ENCODE data around the gene IBA57. TPM values are rescaled to one million over a fixed set of nuclear protein-coding genes. Genes with fewer than 3 reads are reported as not detected.
"Not testable (repeated sequence)": the region's sequence is repeated elsewhere in the genome, so short reads cannot be mapped to it uniquely, and the experiment has no call there.

Gene IBA57
- total RNA-seq, 1 experiment from 2014 or later: 3.6 TPM

DNA sequence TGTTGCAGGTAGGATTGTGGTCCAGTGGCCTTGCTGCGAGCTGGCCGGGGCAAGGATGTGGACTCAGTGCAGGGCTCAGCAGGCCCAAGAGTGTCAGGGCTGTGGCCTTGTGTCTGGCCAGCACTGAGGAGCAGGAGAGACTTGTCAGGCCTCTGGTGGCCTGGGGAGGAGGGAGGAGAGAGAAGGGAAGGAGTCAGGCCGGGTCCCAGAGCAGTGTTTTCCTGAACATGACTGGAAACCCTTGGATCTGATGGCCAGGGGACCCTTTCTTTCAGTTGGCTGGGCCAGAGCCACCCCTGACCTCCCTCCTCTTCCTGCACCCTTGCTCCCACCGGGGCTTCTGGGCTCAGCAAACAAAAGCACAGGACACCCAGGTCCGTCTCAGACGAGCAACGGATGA, 5.1 kb downstream of the IBA57 start:
- Histone ChIP-seq H3K9me3 (ENCODE audit: low read length) (no peaks in the 10 kb centered on the region), H3K27ac (ENCODE audit: low read length) (no peak overlapping the region), H3K36me3 (ENCODE audit: insufficient read depth, low read length) (no peaks in the 10 kb centered on the region), H3K9ac (ENCODE audit: low read length) (no peak overlapping the region), H3K9me2 (replicated peaks; ENCODE audit: insufficient read depth, low read length) (no peaks in the 10 kb centered on the region), H4K20me1 (ENCODE audit: insufficient read depth, low read depth, low read length) (peaks cover 5% of the 10 kb centered on the region; the same call in 1 of the 2 replicates), H3K4me2 (ENCODE audit: low read depth, low read length, poor library complexity, severe bottlenecking) (no peak overlapping the region), H3K79me2 (ENCODE audit: low read length) (no peaks in the 10 kb centered on the region), H2AFZ (ENCODE audit: low read length) (no peak overlapping the region), H3K4me1 (ENCODE audit: low read length) (peaks cover 8% of the 10 kb centered on the region), H3K27me3 (ENCODE audit: low read length) (no peaks in the 10 kb centered on the region), H3K4me3 (ENCODE audit: low read length) (no peak overlapping the region)
- no peak for DNase-seq

DNA sequence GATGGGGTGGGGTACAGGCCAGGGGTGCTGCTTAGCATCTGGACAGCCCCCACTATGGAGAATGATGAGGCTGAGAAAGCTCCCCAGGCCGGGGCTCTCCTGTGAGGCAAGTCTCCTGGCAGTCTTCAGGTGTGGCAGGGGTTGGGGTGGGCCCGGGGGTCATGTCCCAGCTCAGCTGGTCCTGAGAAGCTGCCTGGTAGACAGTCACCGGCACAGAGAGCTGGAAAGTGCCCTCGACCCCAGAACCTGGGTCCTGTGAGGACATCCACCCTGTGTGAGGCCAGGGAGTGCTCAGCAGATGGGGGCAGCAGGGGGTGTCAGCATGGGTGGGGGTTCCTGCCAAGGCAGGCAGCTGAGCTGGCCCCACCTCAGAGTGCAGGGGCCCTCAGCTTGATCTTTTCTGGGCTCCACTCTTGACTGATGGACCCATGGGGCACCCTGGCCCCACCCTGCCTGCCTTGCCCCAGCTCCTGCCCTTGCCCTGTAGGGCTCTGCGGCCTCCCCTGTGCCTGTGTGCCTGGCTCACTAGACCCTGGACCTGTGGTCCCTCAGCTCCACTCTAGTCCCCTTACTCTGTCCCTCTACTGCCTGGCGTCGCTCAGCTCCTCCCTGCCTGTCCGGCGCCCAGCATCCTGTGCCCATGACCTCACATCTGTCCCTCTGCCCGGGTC, 5.8 kb downstream of the IBA57 start:
- H3K36me3 ChIP-seq (ENCODE audit: insufficient read depth, low read length): no peaks in the 10 kb centered on the region
- peaks cover 5% of the 10 kb centered on the region; the same call in 1 of the 2 replicates for H4K20me1 ChIP-seq (ENCODE audit: insufficient read depth, low read depth, low read length)
- no peaks in the 10 kb centered on the region for H3K79me2 ChIP-seq (ENCODE audit: low read length)
- no peak for DNase-seq
- H3K27ac ChIP-seq (ENCODE audit: low read length): no peak overlapping the region
- no peaks in the 10 kb centered on the region for H3K27me3 ChIP-seq (ENCODE audit: low read length)
- H3K4me1 ChIP-seq (ENCODE audit: low read length): peaks cover 6% of the 10 kb centered on the region
- no peaks in the 10 kb centered on the region for H3K9me2 ChIP-seq (replicated peaks; ENCODE audit: insufficient read depth, low read length)
- no peak overlapping the region for H3K9ac ChIP-seq (ENCODE audit: low read length)
- no peaks in the 10 kb centered on the region for H3K9me3 ChIP-seq (ENCODE audit: low read length)
- no peak overlapping the region for H3K4me2 ChIP-seq (ENCODE audit: low read depth, low read length, poor library complexity, severe bottlenecking)
- H2AFZ ChIP-seq (ENCODE audit: low read length): no peak overlapping the region
- H3K4me3 ChIP-seq (ENCODE audit: low read length): no peak overlapping the region

DNA sequence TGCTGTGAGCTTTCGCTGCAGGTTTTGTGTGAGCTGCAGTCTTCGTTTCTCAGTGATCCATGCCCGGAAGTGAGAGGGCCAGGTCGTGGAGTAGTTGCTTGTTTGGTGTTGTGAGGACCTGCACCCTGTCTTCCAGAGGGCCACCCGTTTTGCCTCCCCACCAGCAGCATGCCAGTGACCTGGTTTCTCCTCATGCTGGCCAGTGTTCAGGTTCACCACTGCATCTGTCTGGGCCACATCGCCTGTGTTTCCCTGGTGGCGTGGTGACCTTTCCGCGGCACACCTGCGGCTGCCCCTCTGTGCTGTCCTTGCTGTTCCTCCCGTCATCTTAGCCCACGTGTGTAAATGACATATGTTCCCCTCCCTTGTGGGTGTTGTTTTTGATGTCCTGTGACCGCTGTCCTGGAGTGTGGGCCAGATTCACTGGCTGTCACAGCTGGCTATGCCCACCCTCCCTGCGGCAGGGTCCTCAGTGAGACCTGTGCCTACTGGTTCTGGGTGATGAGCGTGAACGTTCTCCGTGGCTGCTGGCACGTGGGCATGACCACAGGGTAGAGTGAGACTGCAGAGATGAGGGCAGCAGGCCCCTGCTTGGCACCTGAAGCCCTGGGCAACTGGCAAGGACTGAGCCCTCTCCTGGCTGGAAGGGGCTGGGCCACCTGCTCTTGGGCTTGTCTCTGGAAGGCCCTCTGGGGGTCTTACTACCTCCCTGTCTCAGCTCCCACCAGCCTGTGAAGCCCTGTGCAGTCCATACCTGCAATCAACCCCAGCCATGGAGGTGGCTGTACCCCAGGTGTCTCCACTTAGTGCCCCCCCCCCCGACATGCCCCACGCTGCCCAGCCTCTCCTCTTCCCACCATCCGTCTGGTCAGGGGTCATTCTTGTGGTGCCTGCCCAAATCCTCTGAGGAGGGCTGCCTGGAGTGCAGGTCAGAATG, 7.3 kb downstream of the IBA57 start:
- no peaks in the 10 kb centered on the region for H3K4me1 ChIP-seq (ENCODE audit: low read length)
- no peaks in the 10 kb centered on the region for H3K9me2 ChIP-seq (replicated peaks; ENCODE audit: insufficient read depth, low read length)
- H3K27ac ChIP-seq (ENCODE audit: low read length): no peak overlapping the region
- no peak overlapping the region for H2AFZ ChIP-seq (ENCODE audit: low read length)
- peaks cover 5% of the 10 kb centered on the region; the same call in 1 of the 2 replicates for H4K20me1 ChIP-seq (ENCODE audit: insufficient read depth, low read depth, low read length)
- H3K27me3 ChIP-seq (ENCODE audit: low read length): no peaks in the 10 kb centered on the region
- no peaks in the 10 kb centered on the region for H3K36me3 ChIP-seq (ENCODE audit: insufficient read depth, low read length)
- no peak overlapping the region for H3K4me3 ChIP-seq (ENCODE audit: low read length)
- DNase-seq: no peak
- H3K79me2 ChIP-seq (ENCODE audit: low read length): no peaks in the 10 kb centered on the region
- no peaks in the 10 kb centered on the region for H3K9me3 ChIP-seq (ENCODE audit: low read length)
- H3K9ac ChIP-seq (ENCODE audit: low read length): no peak overlapping the region
- no peak overlapping the region for H3K4me2 ChIP-seq (ENCODE audit: low read depth, low read length, poor library complexity, severe bottlenecking)

DNA sequence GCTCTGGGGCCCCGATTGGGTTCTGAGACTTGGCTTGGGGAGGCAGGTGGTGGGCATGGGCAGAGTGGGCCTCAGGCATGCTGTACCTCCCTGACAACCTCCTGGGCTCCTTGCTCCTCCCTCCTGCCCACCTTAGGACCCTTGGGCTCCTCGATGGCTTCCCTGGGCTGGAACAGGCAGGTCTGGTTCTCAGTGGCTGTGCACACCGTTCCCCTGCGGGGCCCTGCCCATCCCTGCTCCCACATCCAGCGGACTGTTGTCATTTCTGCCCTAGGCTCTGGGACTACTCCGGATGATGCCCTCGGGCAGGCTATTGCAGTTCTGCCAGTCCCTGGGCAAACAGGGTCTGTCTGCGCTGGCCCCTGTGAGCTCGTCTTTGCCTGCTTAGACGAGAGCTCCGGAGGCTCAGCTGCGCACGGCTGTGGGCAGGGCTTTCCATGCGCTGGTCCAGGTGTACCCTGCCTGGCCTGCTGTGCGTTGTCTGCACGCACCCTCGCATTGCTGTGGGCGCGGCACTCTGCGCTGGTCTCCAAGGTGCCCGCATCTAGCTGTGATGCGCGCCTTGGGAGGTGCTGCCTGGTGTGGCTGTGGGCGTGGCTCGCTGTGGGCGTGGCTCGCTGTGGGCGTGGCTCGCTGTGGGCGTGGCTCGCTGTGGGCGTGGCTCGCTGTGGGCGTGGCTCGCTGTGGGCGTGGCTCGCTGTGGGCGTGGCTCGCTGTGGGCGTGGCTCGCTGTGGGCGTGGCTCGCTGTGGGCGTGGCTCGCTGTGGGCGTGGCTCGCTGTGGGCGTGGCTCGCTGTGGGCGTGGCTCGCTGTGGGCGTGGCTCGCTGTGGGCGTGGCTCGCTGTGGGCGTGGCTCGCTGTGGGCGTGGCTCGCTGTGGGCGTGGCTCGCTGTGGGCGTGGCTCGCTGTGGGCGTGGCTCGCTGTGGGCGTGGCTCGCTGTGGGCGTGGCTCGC, 8.2 kb downstream of the IBA57 start:
- not testable (repeated sequence) for H3K4me3 ChIP-seq (ENCODE audit: low read length); H3K9ac ChIP-seq (ENCODE audit: low read length); H3K4me1 ChIP-seq (ENCODE audit: low read length); H3K9me2 ChIP-seq (replicated peaks; ENCODE audit: insufficient read depth, low read length); H3K36me3 ChIP-seq (ENCODE audit: insufficient read depth, low read length); H3K79me2 ChIP-seq (ENCODE audit: low read length); H3K4me2 ChIP-seq (ENCODE audit: low read depth, low read length, poor library complexity, severe bottlenecking); H3K27me3 ChIP-seq (ENCODE audit: low read length); H3K27ac ChIP-seq (ENCODE audit: low read length); H4K20me1 ChIP-seq (ENCODE audit: insufficient read depth, low read depth, low read length); DNase-seq; H3K9me3 ChIP-seq (ENCODE audit: low read length); H2AFZ ChIP-seq (ENCODE audit: low read length)

DNA sequence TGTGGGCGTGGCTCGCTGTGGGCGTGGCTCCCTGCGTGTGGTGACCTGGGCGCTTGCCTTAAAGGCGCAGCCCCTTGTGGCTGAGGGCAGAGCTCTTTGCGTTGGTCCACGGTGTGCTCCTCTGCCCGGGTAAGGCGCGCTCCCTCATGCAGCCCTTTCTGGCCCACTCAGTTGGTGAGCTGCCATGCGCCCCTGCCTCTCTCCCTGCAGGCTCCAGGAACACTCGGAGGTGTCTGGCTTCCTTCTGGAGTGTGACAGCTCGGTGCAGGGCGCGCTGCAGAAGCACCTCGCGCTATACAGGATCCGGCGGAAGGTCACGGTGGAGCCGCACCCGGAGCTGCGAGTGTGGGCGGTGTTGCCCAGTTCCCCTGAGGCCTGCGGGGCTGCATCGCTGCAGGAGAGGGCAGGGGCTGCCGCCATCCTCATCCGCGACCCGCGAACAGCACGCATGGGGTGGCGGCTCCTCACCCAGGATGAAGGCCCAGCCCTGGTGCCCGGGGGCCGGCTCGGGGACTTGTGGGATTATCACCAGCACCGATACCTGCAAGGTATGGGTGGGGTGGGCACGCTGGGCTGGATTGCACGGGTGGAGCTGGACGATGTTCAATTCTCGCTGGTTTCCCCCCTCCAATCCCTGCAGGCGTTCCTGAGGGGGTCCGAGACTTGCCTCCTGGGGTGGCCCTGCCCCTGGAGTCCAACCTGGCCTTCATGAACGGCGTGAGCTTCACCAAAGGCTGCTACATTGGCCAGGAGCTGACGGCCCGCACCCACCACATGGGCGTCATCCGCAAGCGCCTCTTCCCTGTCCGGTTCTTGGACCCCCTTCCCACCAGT, 9.1 kb downstream of the IBA57 start:
- Histone ChIP-seq H3K9ac (ENCODE audit: low read length) (no peak overlapping the region), H3K4me3 (ENCODE audit: low read length) (no peak overlapping the region), H3K79me2 (ENCODE audit: low read length) (no peaks in the 10 kb centered on the region), H3K9me3 (ENCODE audit: low read length) (no peaks in the 10 kb centered on the region), H3K27me3 (ENCODE audit: low read length) (no peaks in the 10 kb centered on the region), H3K9me2 (replicated peaks; ENCODE audit: insufficient read depth, low read length) (no peaks in the 10 kb centered on the region), H3K27ac (ENCODE audit: low read length) (no peak overlapping the region), H3K36me3 (ENCODE audit: insufficient read depth, low read length) (no peaks in the 10 kb centered on the region), H3K4me2 (ENCODE audit: low read depth, low read length, poor library complexity, severe bottlenecking) (no peak overlapping the region), H2AFZ (ENCODE audit: low read length) (no peak overlapping the region), H4K20me1 (ENCODE audit: insufficient read depth, low read depth, low read length) (peaks cover 5% of the 10 kb centered on the region; the same call in 1 of the 2 replicates), H3K4me1 (ENCODE audit: low read length) (no peaks in the 10 kb centered on the region)
- DNase-seq: no peak

DNA sequence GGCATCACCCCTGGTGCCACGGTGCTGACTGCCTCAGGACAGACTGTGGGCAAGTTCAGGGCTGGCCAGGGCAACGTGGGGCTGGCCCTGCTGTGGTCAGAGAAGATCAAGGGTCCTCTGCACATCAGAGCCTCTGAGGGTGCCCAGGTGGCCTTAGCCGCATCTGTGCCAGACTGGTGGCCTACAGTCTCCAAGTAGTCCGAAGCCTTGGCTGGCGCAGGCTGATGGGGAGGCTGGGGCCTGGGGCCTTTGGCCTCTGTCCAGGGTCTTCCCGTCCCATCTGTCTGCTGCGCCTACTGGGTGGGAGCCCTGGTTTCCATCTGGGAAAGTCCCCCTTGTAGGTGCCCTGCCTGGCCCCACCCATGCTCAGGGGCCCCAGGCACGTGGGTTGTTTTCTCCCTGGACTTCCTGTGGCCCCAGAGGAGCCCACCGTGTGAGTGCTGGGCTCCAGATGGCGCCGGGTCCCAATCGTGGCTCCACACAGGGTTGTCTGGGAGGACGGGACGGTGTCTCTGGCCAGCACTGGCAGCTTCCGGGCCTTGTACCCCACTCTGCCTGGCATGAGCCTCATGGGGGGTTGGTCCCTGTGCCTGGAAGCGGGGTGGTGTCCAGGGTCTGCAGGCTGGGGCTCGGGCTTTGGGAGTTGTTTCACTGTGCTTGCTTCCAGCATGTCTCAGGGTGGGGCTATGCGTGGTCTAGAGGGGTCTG, 9.9 kb downstream of the IBA57 start:
- no peak for DNase-seq
- Histone ChIP-seq H4K20me1 (ENCODE audit: insufficient read depth, low read depth, low read length) (peaks cover 5% of the 10 kb centered on the region; the same call in 1 of the 2 replicates), H3K27ac (ENCODE audit: low read length) (no peak overlapping the region), H3K9me3 (ENCODE audit: low read length) (no peaks in the 10 kb centered on the region), H3K9ac (ENCODE audit: low read length) (no peak overlapping the region), H3K4me1 (ENCODE audit: low read length) (no peaks in the 10 kb centered on the region), H3K79me2 (ENCODE audit: low read length) (no peaks in the 10 kb centered on the region), H2AFZ (ENCODE audit: low read length) (no peak overlapping the region), H3K9me2 (replicated peaks; ENCODE audit: insufficient read depth, low read length) (no peaks in the 10 kb centered on the region), H3K27me3 (ENCODE audit: low read length) (no peaks in the 10 kb centered on the region), H3K4me3 (ENCODE audit: low read length) (no peak overlapping the region), H3K4me2 (ENCODE audit: low read depth, low read length, poor library complexity, severe bottlenecking) (no peak overlapping the region), H3K36me3 (ENCODE audit: insufficient read depth, low read length) (no peaks in the 10 kb centered on the region)

DNA sequence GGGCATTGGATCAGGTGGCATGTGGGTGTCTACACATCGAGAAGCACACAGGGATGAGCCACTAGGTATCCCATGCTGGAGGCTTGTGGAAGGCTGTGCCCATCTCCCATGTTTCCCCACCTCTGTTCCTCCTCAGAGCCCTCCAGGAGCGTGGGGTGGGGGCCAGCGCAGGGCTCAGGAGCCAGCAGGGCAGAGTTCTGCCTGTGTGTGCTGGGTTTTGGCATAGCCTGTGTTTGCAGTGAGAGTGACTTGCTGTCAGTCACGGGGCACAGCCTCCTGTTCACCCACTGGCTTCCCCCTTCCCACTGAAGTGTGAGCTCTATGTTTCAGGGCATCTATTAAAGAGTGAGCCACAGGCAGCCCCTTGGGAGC, 10.4 kb downstream of the IBA57 start:
- Histone ChIP-seq H3K79me2 (ENCODE audit: low read length) (no peaks in the 10 kb centered on the region), H3K9me2 (replicated peaks; ENCODE audit: insufficient read depth, low read length) (no peaks in the 10 kb centered on the region), H3K27me3 (ENCODE audit: low read length) (no peaks in the 10 kb centered on the region), H3K9me3 (ENCODE audit: low read length) (no peaks in the 10 kb centered on the region), H2AFZ (ENCODE audit: low read length) (no peak overlapping the region), H3K4me2 (ENCODE audit: low read depth, low read length, poor library complexity, severe bottlenecking) (no peak overlapping the region), H3K27ac (ENCODE audit: low read length) (no peak overlapping the region), H3K4me3 (ENCODE audit: low read length) (no peak overlapping the region), H3K36me3 (ENCODE audit: insufficient read depth, low read length) (no peaks in the 10 kb centered on the region), H3K9ac (ENCODE audit: low read length) (no peak overlapping the region), H3K4me1 (ENCODE audit: low read length) (no peaks in the 10 kb centered on the region), H4K20me1 (ENCODE audit: insufficient read depth, low read depth, low read length) (peaks cover 5% of the 10 kb centered on the region; the same call in 1 of the 2 replicates)
- DNase-seq: no peak

Measured in Karpas-422 (cell line).